OCI-LY3 (cell line): ENCODE data around the gene SH2D2A.

Experiments
- H2AFZ ChIP-seq: fragments of 200-600, 300-600 bp; shearing (Covaris generic); 2 replicates; pipeline ENCODE4 v1.6.0; 2014; ENCODE audit warnings: antibody characterized with exemption, low read depth, low read length
- H3K27ac ChIP-seq: fragments of 200-600, 300-600 bp; sonication (generic); 2 replicates; pipeline ENCODE4 v1.5.1; 2014; ENCODE audit warnings: mild to moderate bottlenecking, low read length, moderate library complexity, mixed read lengths
- H3K27me3 ChIP-seq: fragments of 200-600, 300-600 bp; sonication (generic); 2 replicates; pipeline ENCODE4 v1.6.1; 2014; ENCODE audit warnings: low read depth, low read length, mixed read lengths
- H3K36me3 ChIP-seq: fragments of 200-600, 300-600 bp; sonication (generic); replicated peaks from 2 replicates; pipeline ENCODE3; 2014; ENCODE audit warnings: low read depth, low read length, mixed read lengths
- H3K4me1 ChIP-seq: fragments of 300-600, 200-600 bp; sonication (generic); 2 replicates; pipeline ENCODE4 v1.6.1; 2014; ENCODE audit warnings: low read length, mixed read lengths
- H3K4me2 ChIP-seq: fragments of 200-600, 300-600 bp; sonication (generic); 2 replicates; pipeline ENCODE4 v1.6.1; 2014; ENCODE audit warnings: low read length, mixed read lengths
- H3K4me3 ChIP-seq: fragments of 300-600, 200-600 bp; sonication (generic); 2 replicates; pipeline ENCODE4 v1.5.1; 2014; ENCODE audit warnings: antibody characterized with exemption, mild to moderate bottlenecking, low read length, moderate library complexity
- H3K79me2 ChIP-seq: fragments of 300-600, 200-600 bp; shearing (Covaris generic); 2 replicates; pipeline ENCODE4 v1.6.1; 2014; ENCODE audit warnings: mild to moderate bottlenecking, low read length, mixed read lengths
- H3K9ac ChIP-seq: fragments of 300-600, 200-600 bp; shearing (Covaris generic); 2 replicates; pipeline ENCODE4 v1.6.0; 2014; ENCODE audit warnings: mild to moderate bottlenecking, low read length, moderate library complexity
- H3K9me3 ChIP-seq: fragments of 200-600, 300-600 bp; shearing (Covaris generic); 2 replicates; pipeline ENCODE4 v1.6.1; 2014; ENCODE audit warnings: low read length, mixed read lengths; ENCODE audit not compliant: insufficient read depth
- H4K20me1 ChIP-seq: fragments of 200-600, 300-600 bp; sonication (generic); 2 replicates; pipeline ENCODE4 v1.6.1; 2016; ENCODE audit warnings: low read length, mixed read lengths; ENCODE audit not compliant: insufficient read depth
- CTCF ChIP-seq: fragments of 200-600, 300-600 bp; sonication (generic); IDR thresholded peaks from 2 replicates; pipeline ENCODE4 v1.5.1; 2014; ENCODE audit warnings: antibody characterized with exemption, low read length, low read depth
- EZH2phosphoT487 ChIP-seq: fragments of 200-600 bp; shearing (Covaris generic); IDR thresholded peaks from 2 replicates; pipeline ENCODE4 v1.6.1; 2018; ENCODE audit warnings: antibody characterized with exemption, mixed run types, low read depth

Gene SH2D2A

DNA sequence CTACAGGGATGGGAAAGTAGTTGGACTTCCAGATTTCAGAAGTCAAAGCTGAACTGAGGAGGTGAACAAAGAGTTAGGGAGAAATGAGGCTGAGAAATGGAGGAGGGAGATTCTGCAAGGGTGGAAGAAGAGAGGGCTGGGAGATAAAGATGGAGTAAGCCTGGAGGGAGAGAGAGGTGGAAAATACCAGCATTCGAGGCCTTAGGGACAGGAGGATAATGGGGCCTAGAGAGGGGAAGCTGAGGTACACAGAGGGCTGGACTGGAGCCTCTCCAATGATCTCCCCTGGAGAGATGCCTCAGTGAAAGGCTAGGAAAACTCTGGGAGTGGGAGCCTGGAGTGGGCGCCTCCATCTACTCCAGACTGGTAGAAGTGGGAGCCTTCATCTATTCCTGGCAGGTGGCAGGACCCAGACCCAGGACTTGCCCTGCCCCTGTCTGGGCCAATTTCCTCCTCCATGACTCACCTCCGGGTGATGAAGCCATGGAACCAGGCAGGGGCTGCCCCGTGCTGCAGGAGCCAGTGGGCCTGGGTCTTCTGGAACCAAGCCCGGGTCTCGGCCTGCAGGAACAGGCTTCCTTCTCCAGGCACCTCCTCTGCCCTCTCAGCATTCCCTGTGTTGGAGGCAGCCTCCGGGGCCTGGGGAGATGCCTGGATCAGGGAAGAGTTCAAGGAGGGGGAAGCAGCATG, 1.9 kb downstream of the SH2D2A start:
- peaks cover 19% of the 10 kb centered on the region for H3K4me1 ChIP-seq
- H3K4me2 ChIP-seq, result no peak overlapping the region

DNA sequence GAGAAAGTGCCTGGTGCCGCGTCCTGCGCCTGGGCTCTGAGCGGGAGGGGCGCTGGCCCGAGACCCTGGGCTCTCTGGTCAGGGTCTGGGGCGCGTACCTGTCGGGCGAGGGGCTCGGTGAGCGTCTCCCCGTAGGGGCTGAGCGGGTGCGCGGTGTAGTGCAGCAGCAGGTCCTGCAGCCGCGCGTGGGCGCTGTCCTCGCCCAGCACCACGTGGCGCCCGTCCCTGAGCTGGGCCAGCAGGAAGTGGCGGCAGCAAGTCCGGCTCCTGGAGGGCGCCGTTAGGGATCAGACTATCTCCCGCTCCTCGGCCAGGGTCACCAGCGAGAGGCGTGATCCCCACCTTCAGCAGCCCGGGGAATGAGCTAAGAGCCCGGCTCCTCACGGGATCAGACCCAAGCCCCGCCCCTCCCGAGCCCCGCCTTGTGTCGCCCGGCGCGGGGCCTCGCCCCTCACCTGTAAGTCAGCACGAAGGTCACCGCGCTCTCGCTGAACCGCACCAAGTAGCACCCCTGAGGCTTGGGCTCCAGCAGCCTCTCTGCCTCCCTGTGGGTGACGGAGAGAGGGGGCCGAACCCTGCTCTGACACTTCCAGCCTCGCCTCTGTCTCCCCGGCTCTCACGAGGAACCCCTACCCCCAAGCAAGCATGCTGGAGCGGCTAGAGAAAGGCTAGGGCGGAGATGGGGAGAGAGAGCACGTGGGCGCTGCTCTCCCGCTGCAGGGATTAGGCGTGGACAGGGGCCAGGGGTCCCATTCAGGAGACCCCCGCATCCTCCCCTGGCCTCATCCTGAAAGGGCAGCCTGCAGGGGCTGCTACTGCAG, 2.7 kb downstream of the SH2D2A start:
- H3K79me2 ChIP-seq, result peaks cover 9% of the 10 kb centered on the region
- no peak overlapping the region for H3K4me3 ChIP-seq
- no peak overlapping the region for H2AFZ ChIP-seq
- TF ChIP-seq CTCF (no peak), EZH2phosphoT487 (no peak)
- H3K9me3 ChIP-seq, result no peaks in the 10 kb centered on the region
- no peak overlapping the region for H3K4me2 ChIP-seq
- no peak overlapping the region for H3K9ac ChIP-seq
- no peaks in the 10 kb centered on the region for H4K20me1 ChIP-seq
- no peaks in the 10 kb centered on the region for H3K27me3 ChIP-seq
- peaks cover 27% of the 10 kb centered on the region for H3K4me1 ChIP-seq
- H3K36me3 ChIP-seq, result peaks cover 4% of the 10 kb centered on the region
- H3K27ac ChIP-seq, result no peak overlapping the region

More for the DNA sequence above, 1.9 kb downstream of the SH2D2A start:
- Histone ChIP-seq H3K9me3 (no peaks in the 10 kb centered on the region), H3K36me3 (peaks cover 4% of the 10 kb centered on the region), H3K4me3 (no peak overlapping the region), H3K9ac (no peak overlapping the region), H3K27ac (no peak overlapping the region), H3K27me3 (no peaks in the 10 kb centered on the region), H2AFZ (no peak overlapping the region), H3K79me2 (peaks cover 6% of the 10 kb centered on the region), H4K20me1 (no peaks in the 10 kb centered on the region)
- TF ChIP-seq CTCF, result no peak
- no peak for TF ChIP-seq EZH2phosphoT487

GRCh38 chr1:156813298-156813697, 3.4 kb downstream of the SH2D2A start:
- H3K9me3 ChIP-seq, result no peaks in the 10 kb centered on the region
- H3K79me2 ChIP-seq, result peaks cover 15% of the 10 kb centered on the region
- TF ChIP-seq EZH2phosphoT487 (no peak), CTCF (no peak)
- H4K20me1 ChIP-seq, result no peaks in the 10 kb centered on the region
- no peak overlapping the region for H2AFZ ChIP-seq
- H3K36me3 ChIP-seq, result peaks cover 4% of the 10 kb centered on the region
- H3K27ac ChIP-seq, result no peak overlapping the region
- H3K4me1 ChIP-seq, result peaks cover 33% of the 10 kb centered on the region
- H3K9ac ChIP-seq, result no peak overlapping the region
- H3K4me3 ChIP-seq, result no peak overlapping the region
- H3K27me3 ChIP-seq, result no peaks in the 10 kb centered on the region
- no peak overlapping the region for H3K4me2 ChIP-seq

DNA sequence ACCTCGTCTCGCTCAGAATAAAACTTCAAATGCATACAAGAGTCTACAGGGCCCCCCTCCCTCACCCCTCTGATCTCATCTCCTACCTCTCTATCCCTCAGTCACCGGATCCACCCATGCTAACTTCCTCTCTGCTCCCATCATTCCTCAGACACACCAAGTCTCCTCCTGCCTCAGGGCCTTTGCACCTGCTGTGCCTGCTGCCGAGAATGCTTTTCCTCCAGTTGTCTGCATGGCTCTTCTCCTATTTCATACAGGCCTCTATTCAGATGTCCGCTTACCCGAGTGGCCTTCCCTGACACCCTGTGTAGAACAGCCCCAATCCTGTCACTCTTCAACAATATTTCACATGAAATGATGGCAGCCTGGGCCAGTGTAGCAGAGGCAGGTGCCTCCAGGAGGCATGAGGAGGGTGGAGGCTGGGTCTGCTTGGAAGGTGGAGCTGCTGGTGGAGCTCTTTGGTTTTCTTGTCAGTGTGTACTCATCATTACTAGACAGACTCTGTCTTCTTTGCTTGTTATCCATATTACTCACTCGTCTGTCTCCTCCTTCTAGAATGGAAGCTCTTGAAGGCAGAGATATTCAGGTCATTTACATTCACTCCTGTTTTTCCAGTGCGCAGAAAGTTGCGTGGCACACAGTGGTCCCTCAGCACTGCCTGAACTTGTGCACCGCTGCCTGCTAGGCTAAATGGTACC, 4.2 kb downstream of the SH2D2A start:
- Histone ChIP-seq H4K20me1 (no peaks in the 10 kb centered on the region), H3K9me3 (no peaks in the 10 kb centered on the region), H3K9ac (no peak overlapping the region), H3K4me1 (peaks cover 42% of the 10 kb centered on the region), H3K4me3 (no peak overlapping the region), H2AFZ (no peak overlapping the region), H3K79me2 (peaks cover 20% of the 10 kb centered on the region), H3K27me3 (no peaks in the 10 kb centered on the region), H3K36me3 (peaks cover 4% of the 10 kb centered on the region), H3K4me2 (no peak overlapping the region), H3K27ac (no peak overlapping the region)
- no peak for TF ChIP-seq EZH2phosphoT487
- no peak for TF ChIP-seq CTCF
